Testis (tissue), 2 donors: ENCODE results near the gene ASB2.

Experiments
- POLR2A ChIP-seq: fragments of 450-650 bp; IDR thresholded peaks from one replicate; pipeline ENCODE4 v1.6.1; 2017; ENCODE audit warnings: antibody characterized with exemption, mild to moderate bottlenecking, moderate library complexity
- TF ChIP-seq, protein P1 (sequence below), 3 experiments: fragments of 450-650 bp in 2 of 3; fragments of 200-600 bp in 1 of 3; sonication (generic) in 1 of 3; IDR thresholded peaks; one replicate each; pipeline ENCODE4 v1.5.1; 2016 to 2019; ENCODE audit warnings: antibody characterized with exemption in 3 of 3, mild to moderate bottlenecking in 2 of 3, moderate library complexity in 1 of 3

DNA sequence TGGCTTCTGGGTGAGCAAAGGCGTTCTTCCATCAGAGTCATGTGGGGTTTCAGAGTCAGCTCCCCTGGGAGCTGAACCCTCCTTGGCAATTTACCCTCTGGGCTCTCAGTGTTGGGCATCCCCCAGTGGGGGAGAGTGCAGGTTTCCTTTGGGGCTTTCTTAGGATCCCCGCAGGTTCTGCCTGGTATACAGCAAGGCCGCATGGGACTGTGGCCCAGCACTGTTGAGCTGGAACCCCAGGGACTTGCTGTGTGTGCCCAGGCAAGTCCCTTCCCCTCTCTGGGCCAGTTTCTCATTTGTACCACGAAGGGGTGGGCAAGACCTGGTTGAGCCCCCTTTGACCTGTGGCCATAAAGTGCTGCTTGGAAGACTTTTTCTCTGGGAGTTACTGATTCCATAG lies 43.7 kb downstream of the ASB2 start:
- no peak for TF ChIP-seq POLR2A
- TF ChIP-seq, protein P1, sequence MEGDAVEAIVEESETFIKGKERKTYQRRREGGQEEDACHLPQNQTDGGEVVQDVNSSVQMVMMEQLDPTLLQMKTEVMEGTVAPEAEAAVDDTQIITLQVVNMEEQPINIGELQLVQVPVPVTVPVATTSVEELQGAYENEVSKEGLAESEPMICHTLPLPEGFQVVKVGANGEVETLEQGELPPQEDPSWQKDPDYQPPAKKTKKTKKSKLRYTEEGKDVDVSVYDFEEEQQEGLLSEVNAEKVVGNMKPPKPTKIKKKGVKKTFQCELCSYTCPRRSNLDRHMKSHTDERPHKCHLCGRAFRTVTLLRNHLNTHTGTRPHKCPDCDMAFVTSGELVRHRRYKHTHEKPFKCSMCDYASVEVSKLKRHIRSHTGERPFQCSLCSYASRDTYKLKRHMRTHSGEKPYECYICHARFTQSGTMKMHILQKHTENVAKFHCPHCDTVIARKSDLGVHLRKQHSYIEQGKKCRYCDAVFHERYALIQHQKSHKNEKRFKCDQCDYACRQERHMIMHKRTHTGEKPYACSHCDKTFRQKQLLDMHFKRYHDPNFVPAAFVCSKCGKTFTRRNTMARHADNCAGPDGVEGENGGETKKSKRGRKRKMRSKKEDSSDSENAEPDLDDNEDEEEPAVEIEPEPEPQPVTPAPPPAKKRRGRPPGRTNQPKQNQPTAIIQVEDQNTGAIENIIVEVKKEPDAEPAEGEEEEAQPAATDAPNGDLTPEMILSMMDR (IDR thresholded peaks at IDR 0.05), result no peak
